GM18519 (cell line): ENCODE results near the gene POLN.

Experiments used
- ATAC-seq: cut with Tn5 transposase; IDR thresholded peaks from one replicate; pipeline ENCODE4 v1.9.1; 2021; ENCODE audit warnings: mild to moderate bottlenecking, moderate library complexity; ENCODE audit not compliant: unreplicated experiment, low FRiP score

Gene POLN

DNA sequence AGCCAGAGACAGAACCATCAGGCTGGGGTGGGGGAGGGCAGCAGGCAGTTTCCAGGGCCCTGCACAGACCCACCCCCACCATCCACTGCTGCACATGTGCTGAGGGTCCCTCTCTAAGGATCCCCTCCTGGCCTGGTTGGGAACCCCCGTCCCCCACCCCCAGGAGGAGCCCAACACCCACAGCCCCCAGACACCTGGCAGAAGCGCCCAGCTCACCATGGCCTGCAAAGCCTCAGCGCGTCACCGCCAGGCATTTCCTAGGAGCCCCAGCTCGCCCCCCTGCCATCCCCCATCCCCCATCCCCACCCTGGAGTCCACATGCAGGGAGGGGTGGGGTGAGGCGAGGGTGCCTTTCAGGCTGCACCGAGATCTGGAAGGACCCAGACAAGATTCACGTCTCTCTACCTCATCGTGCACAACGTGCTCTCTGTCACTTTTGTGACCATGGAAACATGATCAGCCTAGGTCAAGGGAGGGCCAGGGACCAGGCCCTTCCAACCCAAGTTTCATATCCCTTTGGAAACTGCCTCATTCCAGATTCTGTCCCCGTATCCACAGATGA is 10.7 kb upstream of the POLN start:
- no peak for ATAC-seq

DNA sequence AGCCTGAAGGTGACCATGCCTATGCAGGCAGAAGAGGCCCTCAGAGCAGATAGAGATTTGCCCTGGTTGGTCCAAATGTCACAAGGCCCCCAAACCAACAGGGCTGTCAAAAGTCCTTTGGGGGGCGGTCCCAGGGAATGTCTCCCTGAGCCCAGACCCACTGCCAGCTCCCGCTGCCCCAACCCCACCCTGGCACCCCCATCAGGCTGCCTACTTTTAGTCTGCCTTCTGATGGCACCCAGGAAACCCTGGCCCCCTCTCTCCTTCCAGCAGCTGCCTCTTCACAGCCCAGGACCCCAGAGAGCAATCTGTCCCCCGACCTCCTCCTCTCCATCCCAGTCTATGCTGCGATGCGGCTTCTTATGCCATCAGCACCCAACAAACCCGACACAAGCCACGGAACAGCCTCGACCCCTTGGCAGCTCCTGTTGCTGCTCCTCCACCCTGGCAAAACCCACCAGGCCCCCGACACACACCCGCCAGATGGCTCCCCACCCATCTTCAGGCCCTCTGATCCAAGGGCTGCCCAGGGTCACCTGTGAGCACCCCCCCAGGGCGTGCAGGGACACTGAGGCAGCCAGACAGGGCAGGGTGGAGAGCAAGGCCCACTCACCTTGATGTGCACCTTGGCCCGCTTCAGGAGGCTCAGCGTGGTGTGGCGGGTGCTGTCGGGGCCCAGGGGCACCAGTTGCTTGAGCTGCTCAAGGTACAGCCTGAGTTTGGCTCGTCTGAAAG is 10.0 kb upstream of the POLN start:
- no peak for ATAC-seq

DNA sequence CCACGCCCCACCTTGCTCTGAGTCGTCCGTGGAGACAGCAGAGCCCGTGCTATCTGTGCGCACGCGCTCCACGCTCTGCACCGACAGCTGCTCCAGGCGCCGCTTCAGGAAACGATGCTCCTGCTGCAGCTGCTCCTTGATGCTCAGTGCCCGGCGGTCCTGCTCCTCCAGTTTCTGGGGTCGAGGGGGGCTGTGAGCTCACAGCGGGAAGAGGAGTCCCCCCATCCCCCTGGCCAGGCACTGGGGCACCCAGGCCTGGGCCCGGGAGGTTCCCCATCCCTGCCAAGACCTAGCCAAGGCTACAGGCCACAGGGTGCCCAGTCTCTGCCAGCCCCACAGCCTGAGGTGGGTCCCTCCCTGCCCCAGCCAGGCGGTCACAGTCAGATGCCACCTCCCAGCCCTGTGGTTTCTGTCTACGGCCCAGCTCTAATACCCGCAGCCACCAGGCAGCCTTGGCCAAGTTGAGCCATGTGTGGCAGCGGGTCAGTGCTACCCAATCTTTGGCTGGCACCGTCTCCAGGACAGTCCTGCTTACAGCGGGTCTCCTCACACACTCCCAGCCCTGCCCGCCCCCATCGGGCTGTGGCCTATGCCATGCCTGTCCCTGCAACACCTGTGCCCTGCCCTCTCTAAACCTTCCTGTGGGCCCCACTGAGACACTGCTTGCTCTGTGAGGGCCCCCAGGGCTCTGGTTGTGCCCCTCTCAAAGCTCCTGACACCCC is 9.3 kb upstream of the POLN start:
- no peak for ATAC-seq

DNA sequence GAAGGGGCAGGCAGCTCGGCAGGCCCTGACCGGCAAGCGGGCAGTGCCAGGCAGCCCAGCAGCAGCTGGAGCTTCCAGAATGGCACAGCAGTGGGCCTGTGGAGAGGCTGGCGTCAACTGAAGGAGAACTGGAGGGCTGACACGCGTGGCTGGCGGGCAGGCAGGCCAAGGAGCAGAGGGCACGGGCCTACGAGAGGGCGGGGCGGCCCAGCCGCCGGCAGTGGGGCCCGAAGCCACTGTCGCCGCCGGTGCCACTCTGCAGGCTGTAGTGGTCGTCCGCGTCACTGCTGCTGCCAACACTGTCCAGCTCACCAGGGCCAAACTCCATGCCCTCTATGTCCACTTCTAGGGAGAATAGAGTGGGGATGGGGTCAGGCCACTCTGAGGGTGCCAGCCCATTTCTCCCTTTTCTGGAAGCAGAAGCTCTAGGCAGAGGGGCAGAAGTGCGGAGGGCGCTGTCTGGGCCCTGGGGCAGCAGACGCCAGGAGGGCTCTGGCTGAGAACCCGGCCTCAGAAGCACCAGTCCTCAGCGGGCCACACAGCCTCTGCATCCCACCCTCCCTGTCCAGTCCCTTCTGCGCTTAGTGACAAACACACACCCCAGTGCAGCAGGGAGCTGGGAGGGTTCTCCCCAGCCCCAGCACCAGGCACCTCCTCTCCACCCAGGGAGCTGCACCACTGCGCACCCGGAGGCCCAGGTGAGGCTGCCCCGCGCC is 8.6 kb upstream of the POLN start:
- ATAC-seq = no peak

DNA sequence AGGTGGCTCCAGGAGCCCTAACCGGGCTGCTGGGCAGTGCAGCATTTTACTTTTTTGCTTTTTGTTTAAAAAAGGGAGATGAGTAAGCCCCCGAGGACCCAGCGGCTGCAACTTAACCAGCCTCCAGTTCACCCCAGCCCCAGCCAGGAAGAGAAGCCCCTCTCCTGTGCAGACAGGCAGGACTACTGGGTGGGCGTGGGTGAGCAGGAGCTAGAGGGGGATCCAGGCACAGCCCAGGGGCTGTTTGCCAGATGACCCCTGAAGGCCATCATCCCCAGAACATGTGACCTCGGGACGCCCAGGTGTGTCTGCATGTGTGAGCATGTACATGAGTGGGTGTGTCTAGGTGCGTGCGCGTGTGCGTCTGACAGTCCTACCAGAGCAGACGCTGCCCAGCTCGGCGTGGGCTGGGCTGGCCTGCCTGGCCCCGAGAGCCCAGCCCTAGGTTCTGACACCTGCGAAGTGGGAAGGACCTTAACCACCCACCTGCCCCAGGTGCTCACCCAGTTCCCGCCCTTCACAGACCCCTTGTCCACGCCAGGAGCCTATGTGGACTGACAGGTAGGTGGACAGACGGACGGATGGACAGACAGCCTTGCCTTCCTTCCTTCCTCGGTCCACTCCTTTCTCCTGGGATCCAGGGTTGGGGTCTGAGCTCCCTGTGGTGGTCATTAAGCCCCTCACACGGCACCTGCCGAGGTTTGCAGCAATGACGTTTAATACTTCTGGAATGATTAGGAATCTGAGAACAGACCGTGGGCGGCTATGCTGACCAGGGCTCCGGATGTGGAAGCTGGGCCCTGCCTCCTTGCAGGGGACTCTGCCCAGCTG is 7.8 kb upstream of the POLN start:
- ATAC-seq = no peak

DNA sequence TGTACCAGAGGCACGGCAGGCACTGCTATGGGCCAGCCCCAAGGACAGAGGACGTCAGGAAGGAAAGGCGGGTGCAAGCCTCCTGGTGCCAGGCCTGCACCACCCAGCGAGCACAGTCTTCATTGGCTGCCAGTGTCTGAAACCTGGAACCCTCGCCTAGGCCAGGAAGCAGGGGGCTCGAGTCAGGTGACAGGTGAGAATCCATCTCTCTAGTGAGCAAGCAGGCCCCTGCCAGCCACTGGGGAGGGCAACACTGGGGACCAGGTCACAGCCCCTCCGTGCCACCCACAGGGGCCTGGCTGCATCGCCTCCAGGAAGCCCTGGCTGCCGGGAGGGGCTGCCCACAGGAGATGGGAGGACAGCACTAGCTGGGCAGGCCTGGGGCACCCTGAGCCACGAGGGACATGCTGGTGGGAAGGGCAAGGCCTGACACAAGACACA is 6.9 kb upstream of the POLN start:
- ATAC-seq = no peak

DNA sequence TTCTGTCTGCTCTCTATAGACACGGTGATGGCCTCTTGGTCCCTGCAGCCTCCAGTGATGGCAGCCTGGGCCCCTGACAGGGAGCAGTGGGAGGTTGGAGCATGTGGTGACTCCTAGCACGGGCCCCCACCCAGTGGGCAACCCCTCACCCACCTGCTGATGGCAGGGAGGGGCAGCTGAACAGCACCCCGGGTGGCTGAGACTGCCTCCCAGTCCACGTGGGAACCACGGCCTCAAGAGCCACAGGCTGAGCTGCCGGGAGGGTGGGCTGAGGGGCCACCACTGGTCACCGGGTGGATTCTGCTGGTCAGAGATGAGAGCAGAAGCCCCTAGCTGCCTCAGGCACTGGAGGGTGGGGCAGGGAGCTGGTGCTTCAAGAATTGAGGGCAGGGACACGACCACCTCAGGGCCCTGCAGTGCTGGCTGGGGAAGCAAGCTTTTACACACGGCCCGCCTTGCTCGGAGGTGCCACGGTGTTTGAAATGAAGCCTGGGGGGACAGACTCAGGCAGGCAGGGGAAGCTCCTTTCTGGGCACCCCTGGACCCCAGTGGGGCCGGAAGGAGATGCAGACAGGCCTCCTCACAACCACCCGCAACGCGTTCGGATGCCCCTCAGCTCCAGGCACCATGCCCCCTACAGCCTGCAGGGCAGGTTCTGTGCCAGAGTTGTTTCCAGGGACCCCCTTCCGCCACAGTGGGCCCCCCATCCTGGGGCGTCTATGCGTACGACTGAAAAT is 6.3 kb upstream of the POLN start:
- no peak for ATAC-seq

DNA sequence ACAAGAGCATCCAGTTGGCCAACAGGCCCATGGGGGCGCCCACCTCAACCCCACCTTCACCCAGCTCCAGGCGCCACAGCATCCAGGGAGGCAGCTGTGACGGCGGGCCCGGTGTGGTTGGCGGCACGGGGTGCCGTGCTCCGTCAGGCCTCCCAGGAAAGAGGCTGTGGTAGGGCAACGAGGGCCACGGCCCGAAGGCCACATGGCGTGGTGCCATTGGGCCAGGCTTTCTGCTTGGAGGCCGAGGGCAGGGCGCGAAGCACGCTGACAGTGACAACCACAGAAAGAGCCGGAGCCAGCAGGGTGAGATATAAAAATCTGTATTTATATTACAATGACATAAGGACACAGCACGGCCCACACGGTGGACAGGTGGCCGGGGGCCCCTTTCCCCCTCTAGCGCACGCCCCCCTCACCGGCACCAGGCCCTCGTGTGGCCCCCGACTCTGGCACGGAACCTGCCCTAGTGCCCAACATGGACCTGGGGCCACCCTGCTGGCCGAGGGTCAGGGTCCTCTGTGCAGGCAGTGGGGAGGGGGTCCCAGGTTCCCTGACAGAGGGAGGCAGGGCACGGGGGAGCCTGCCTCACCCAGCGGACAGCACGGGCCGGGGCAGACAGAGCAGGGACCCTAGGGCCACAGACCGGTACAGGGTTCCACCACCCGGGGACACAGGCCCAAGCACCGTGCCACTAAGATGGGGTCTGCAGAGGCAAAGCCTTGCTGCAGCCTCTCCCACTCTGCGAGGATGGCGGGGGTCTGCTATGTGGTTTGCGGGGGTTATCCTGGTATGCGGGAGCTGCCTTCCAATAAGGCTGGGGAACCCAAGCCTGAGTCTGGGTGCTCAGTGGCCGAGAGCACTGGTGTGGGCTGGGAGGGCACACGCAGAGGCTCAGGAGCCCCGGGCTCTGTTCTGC is 5.5 kb upstream of the POLN start:
- ATAC-seq = no peak

DNA sequence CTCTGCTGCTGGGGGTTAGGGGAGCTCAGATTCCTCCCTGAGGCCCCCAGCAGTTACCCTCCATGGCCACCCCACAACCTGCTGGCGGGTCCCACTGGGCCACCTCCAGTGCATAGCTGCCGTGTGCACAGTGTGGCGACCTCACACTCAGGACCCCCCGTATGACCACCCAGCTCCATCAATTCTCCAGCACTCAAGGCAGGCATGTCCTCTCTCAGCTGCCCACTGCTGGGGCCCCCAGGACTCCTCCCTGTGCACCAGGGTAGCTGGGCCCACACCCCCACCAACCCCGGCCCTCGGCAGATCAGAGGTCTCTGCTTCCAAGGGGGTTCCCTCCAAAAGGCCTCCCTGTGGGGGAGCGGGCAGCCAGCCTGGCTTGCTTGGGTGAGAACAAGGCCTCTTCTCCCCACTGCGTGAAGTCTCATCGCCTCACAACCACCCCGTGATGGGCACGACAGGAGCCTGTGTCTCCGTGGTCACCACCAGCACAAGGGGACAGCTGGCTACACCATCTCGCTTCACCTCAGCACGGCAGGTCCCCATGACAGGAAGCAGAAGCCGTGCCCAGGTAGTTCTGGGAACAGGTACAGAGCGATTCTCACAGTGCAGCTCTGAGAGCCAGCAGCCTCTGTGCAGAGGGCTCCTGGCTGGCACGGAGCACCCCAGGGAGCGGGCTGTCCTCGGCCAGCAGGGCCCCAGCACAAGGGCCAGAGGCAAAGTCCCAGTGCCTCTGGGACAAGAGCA is 4.6 kb upstream of the POLN start:
- no peak for ATAC-seq

DNA sequence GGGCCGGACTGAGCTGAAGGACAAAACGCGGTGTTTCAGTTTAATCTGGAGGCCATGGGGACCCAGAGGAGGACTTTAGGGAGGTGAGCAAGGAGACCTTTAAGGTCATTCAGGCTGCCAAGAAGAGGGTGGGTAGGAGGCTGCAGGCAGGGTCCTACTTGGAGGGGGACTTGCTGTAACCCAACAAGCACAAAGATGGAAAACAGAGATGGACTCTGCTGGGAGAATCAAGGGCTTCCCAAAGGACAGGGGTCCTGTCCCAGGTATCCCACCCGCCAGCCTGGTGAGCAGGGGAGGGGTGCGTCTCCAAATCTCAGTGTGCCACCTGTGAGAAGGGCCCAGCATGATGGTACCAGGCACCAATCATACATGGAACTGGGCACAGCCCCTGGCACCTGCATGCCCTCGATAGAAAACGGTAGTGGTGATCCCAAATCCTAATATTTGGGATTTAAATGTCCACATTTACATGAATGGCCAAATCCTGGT is 3.9 kb upstream of the POLN start:
- ATAC-seq = no peak

DNA sequence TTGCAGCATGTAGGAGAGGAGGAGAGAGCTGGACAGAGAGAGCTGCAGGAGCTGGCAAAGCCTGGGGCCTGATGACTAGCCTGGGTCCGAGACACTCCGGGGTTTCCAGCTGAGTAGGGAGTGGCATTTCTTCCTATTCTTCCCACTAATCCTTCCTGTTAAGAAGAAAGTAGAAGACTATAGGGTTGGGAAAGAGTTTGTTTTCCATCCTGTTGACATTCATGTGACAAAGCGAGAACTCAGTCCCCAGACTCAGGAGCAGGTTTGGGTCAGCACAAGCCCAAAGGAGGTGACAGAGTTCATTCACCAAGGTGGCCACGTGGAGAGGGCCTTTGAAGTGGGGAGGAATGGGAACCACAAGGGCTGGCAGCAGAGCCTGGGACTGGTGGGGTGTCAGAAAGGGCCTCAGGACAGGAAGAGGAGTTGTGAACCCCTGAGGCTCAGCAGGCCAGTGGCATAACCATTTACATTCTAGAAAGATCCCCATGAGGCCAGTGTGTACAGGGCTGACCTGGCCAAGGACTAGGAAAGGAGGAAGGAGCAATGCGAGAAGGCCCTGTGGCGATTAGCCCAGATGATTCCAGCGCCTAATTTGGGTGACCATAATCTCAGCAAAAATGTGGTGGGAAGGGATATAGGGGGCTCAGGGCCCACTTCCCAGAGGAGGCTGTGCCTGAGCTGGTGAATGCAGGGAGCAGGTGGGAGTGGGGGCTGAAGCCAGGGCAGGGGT is 3.3 kb upstream of the POLN start:
- ATAC-seq = no peak

DNA sequence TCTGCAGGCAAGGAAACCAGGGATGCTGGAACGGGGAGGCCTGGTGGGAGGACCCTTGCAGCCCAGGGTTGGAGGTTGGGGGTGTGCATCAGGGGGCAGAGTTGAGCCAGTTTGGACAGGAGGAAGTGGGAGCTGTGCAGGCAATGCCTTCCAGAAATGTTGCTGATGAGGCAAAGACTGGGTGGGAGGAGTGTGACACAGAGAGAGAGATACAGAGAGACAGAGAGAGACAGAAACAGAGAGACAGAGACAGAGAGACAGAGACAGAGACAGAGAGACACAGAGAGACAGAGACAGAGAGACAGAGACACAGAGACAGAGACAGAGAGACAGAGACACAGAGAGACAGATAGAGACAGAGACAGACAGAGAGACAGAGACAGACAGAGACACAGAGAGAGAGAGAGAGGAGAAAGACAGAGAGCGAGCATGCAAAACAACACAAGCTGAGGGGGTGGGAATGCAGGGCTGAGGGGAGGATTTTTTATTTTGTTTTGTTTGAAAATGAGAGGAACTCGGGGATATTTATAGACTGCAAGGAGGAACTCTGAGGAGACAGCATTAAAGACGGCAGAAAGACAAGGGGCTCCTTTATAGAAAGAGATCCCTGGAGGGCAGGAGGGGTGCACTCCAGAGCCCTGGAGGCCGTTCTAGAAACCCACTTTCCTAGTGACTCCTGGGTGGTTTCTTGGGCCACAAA is 1.9 kb upstream of the POLN start:
- no peak for ATAC-seq

DNA sequence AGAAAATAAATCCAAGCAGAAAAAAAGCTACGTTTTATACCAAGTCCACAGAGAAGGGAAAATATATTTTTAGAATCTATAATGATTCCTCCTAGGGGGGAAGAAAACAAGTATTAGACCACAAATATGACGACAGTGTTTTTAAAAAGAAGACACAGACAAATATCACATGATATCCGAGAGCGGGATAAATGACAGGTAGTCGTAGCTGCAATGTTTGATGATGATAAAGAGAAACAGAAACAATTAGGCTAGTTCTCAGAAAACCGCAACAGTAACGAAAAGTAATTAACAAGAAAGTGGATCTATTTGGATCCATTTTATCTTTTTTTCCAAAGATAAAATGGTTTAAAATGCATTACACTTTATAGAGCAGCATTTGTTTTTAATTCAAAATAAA is 918 bp downstream of the POLN start:
- ATAC-seq = no peak

DNA sequence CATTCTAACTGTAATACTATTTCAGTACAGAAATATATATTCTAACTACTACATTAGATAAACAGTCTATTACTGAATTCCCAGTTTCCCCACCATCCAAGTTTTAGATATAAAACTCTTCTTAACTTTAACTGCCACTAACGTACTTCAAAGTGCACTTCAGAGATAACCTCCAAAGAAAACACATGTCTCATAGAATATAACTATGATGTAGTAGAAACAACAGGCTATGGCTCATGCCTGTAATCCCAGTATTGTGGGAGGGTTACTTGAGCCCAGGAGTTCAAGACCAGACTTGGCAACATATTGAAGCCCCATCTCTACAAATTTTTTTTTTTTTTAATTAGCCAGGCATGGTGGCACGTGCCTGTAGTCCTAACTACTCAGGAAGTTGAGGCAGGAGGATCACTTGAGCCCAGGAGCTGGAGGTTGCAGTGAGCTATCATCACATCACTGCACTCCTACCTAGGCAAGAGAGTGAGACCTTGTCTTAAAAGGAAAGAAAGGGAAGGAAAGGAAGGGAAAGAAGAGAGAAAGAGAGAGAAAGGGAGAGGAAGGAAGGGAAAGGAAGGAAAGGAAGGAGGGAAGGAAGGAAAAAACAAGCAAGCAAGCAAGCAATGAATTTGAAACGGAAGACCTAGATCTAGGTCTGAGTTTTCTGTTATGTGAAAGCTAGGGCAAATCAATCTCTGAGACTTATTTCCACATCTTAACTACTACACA is 4.8 kb downstream of the POLN start:
- ATAC-seq = no peak

DNA sequence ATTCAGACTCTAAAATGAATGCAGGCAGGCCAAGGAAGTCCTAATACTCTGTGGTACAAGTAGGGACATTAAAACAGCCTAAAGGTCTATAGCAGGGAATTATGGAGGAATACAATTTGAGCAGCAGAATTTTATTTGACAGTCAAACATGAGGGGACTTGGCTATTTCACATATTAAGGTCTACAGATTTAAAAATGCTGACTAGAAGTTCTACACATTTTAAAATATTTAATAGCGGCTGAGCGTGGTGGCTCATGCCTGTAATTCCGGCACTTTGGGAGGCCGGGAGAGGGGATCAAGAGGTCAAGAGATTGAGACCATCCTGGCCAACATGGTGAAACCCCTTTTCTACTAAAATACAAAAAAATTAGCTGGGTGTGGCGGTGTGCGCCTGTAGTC is 10.8 kb downstream of the POLN start:
- no peak for ATAC-seq

DNA sequence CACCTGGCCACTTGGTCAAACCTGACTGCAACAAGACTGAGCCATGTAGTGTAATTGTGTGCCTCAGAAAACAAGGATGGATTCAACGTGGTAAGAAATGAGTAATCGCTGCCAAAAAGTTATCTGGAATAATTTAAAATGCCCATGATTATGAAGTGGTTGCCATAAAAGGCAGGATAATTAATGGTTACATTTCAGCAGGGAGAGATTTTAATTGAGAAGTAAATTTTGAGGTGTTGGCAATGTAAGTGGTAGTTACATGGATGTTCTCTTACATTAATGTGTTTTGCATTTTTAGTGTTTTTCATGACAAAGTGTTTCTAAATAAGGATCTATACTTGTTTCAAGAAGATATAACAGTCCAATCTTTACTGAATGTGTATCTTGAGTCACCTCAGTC is 15.7 kb downstream of the POLN start:
- ATAC-seq = no peak
